ENCODE data around the gene LRRC56. TPM values are rescaled to one million over a fixed set of nuclear protein-coding genes. Genes with fewer than 3 reads are reported as not detected.
A peak's percentile ranks its signal among the peaks of the same experiment; 100 is the strongest.

Gene LRRC56
- total and polyA plus RNA-seq, 4 donors: 0.25 to 1.5 (median 1.2) TPM

DNA sequence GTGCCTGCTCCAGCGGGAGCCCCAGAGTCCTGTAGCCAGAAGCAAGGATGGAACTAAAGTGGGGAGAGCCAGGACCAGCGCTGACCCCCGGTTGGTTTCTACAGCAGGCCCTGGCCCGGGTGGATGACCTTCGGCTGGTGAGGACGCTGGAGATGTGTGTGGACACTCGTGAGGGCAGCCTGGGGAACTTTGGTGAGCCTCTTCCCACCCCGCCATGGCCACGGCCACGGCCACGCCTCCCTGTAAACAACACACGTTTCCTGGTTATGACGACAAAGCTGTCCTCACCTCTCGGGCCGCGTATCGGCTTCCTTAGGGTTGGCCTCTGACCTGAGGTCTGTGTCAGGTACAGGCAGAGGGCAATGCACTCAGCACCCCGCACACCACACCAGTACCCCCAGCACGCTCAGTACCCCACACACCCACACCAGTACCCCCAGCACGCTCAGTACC is 4.1 kb downstream of the LRRC56 start:
- Histone ChIP-seq H3K4me3 (ENCODE audit: low read length in 2 of 2) (no peak overlapping the region), H3K4me1 (ENCODE audit: control insufficient read depth in 1 of 2, insufficient read depth in 2 of 2, low read length in 2 of 2) (no peaks in the 10 kb centered on the region), H3K27ac (ENCODE audit: low read depth in 1 of 2, low read length in 2 of 2) (no peak overlapping the region), H3K9me3 (ENCODE audit: control insufficient read depth, low read length) (no peaks in the 10 kb centered on the region), H3K36me3 (ENCODE audit: control insufficient read depth in 1 of 2, insufficient read depth in 2 of 2, low read length in 1 of 2) (no peaks in the 10 kb centered on the region), H3K27me3 (ENCODE audit: control insufficient read depth in 1 of 2, insufficient read depth in 2 of 2, low read length in 1 of 2) (no peaks in the 10 kb centered on the region)
- WGBS, 2 donors: 89 to 92% methylated on average over 20 of the region's 20 CpGs
- ATAC-seq (ENCODE audit: low FRiP score) (no peak), DNase-seq (no peak)
- intact Hi-C loops (cut with DNase I): no loop called here

DNA sequence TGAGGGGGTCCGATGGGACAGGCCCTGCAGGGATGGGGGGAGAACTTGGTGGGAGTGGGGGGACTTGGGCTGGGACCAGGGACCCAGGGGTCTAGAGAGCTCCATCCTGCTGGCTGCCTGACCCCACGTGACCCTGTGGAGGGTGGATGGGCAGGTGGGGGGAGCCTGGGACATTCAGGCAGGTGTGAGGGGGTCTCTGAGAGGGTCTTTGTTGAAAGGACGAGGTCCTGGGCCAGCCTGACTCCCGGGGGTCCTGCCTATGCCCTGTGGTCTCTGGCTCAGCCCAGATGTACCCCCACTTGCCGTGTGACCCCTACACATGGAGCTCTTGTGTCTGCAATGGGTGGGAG is 7.5 kb downstream of the LRRC56 start:
- no peak for ATAC-seq (ENCODE audit: low FRiP score)

DNA sequence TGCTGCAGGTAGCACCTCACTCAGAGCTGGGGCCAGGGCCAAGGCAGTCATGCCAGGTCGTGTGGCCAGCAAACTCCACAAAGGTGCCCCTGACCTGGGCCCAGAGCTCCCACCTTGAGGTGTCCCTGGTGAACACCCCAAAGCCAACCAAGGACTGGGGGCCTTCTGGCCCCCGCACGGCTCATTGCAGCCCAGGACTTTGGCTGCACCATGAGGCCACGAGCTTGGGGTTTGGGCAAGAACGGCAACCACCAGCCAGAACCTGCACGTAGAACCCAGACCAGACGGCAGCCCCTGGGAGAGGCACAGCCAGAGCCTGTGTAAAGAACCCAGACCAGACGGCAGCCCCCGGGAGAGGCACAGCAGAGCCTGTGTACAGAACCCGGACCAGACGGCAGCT is 7.8 kb downstream of the LRRC56 start:
- intact Hi-C loops (cut with DNase I): no loop called here
- ATAC-seq (ENCODE audit: low FRiP score): no peak
- Histone ChIP-seq H3K36me3 (ENCODE audit: control insufficient read depth in 1 of 2, insufficient read depth in 2 of 2, low read length in 1 of 2) (no peaks in the 10 kb centered on the region), H3K9me3 (ENCODE audit: control insufficient read depth, low read length) (no peaks in the 10 kb centered on the region), H3K4me3 (ENCODE audit: low read length in 2 of 2) (no peak overlapping the region), H3K4me1 (ENCODE audit: control insufficient read depth in 1 of 2, insufficient read depth in 2 of 2, low read length in 2 of 2) (no peaks in the 10 kb centered on the region), H3K27me3 (ENCODE audit: control insufficient read depth in 1 of 2, insufficient read depth in 2 of 2, low read length in 1 of 2) (no peaks in the 10 kb centered on the region), H3K27ac (ENCODE audit: low read depth in 1 of 2, low read length in 2 of 2) (no peak overlapping the region)
- 81 to 86% methylated on average over 10 to 11 of the region's 11 CpGs for WGBS, 2 donors
- DNase-seq: peak in 1 of 2 donors; percentile 43

More for the DNA sequence above, 7.5 kb downstream of the LRRC56 start:
- no peaks in the 10 kb centered on the region for H3K9me3 ChIP-seq (ENCODE audit: control insufficient read depth, low read length)
- H3K4me1 ChIP-seq (ENCODE audit: control insufficient read depth in 1 of 2, insufficient read depth in 2 of 2, low read length in 2 of 2): no peaks in the 10 kb centered on the region
- H3K4me3 ChIP-seq (ENCODE audit: low read length in 2 of 2): no peak overlapping the region
- no peaks in the 10 kb centered on the region for H3K36me3 ChIP-seq (ENCODE audit: control insufficient read depth in 1 of 2, insufficient read depth in 2 of 2, low read length in 1 of 2)
- H3K27ac ChIP-seq (ENCODE audit: low read depth in 1 of 2, low read length in 2 of 2): no peak overlapping the region
- no peak for DNase-seq
- intact Hi-C loops (cut with DNase I): no loop called here
- 77 to 91% methylated on average over 5 of the region's 5 CpGs for WGBS, 2 donors
- no peaks in the 10 kb centered on the region for H3K27me3 ChIP-seq (ENCODE audit: control insufficient read depth in 1 of 2, insufficient read depth in 2 of 2, low read length in 1 of 2)

DNA sequence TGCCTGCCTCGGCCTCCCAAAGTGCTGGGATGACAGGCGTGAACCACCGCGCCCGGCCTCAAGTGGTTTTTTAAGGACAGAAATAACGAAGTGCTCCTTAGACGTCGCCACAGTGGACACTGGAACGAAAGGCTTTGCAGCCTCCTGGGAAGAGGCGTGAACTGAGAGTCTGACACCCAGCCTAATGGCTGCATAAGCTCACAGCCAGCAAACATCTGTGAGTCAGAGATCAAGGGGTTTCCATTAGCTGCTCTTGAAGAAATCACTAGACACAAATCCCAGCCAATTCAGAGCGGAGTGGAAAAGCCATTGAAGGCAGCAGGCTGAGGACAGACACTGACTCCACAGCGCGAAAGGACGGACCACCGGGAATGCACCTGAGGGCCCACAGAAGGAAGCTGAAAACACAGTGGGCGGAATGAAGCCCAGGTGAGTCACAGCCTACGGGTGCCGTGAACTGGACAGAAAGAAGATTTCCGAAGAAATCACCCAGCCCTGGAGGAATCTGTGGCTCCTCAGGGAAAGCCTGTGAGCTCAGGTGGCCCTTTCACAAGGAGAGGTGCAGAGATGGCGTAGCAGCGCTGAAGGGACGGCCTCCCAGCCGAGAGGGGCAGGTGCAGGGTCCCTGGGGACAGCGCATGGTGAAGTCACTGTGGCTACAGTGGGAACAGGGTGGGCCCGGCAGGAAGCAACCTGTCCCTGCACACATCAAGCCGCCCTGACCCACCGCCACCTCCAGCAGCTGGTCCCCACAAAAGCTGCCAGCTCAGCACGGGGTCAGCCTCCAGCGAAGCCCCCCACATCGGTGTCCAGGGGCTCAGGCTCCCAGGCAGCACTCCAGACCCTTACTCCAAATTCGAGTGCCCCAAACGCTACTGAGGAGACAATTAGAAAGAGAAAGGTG is 11.6 kb downstream of the LRRC56 start:
- ATAC-seq (ENCODE audit: low FRiP score): no peak
- no peaks in the 10 kb centered on the region for H3K27me3 ChIP-seq (ENCODE audit: control insufficient read depth in 1 of 2, insufficient read depth in 2 of 2, low read length in 1 of 2)
- no peaks in the 10 kb centered on the region for H3K4me1 ChIP-seq (ENCODE audit: control insufficient read depth in 1 of 2, insufficient read depth in 2 of 2, low read length in 2 of 2)
- H3K36me3 ChIP-seq (ENCODE audit: control insufficient read depth in 1 of 2, insufficient read depth in 2 of 2, low read length in 1 of 2): no peaks in the 10 kb centered on the region
- no peak for DNase-seq
- H3K9me3 ChIP-seq (ENCODE audit: control insufficient read depth, low read length): no peaks in the 10 kb centered on the region
- intact Hi-C loops (cut with DNase I): no loop called here
- H3K27ac ChIP-seq (ENCODE audit: low read depth in 1 of 2, low read length in 2 of 2): no peak overlapping the region
- 83 to 86% methylated on average over 32 of the region's 32 CpGs for WGBS, 2 donors
- no peak overlapping the region for H3K4me3 ChIP-seq (ENCODE audit: low read length in 2 of 2)

DNA sequence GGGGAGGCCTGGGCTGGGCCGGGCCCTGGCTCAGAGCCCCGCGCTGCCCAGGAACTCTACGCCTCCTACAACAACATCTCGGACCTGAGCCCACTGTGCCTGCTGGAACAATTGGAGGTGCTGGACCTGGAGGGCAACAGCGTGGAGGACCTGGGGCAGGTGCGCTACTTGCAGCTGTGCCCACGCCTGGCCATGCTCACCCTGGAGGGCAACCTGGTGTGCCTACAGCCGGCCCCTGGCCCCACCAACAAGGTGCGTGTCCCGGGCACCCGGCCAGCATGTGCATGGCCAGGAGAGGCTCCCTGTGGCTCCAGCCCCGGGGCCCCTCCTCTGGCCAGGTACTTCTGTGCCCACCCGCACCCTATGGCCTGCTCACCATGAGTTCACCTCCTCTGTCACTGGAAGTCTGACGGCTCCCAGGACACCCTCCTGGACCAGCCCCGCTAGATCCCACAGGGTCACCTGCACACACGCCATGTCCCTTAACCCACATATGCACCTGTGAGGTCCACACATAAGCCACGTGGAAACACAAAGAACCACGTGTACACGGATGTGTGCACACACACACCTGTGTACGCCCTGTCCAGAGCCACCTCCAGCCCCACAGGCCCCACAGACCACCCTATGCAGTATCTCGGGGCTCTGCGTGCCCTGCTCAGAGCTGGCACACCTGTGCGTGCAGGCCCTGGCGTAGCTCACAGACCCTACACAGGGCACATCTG is 12.9 kb downstream of the LRRC56 start:
- ATAC-seq (ENCODE audit: low FRiP score): no peak
- Histone ChIP-seq H3K4me3 (ENCODE audit: low read length in 2 of 2) (no peak overlapping the region), H3K27me3 (ENCODE audit: control insufficient read depth in 1 of 2, insufficient read depth in 2 of 2, low read length in 1 of 2) (no peaks in the 10 kb centered on the region), H3K27ac (ENCODE audit: low read depth in 1 of 2, low read length in 2 of 2) (no peak overlapping the region), H3K4me1 (ENCODE audit: control insufficient read depth in 1 of 2, insufficient read depth in 2 of 2, low read length in 2 of 2) (no peaks in the 10 kb centered on the region), H3K9me3 (ENCODE audit: control insufficient read depth, low read length) (no peaks in the 10 kb centered on the region), H3K36me3 (ENCODE audit: control insufficient read depth in 1 of 2, insufficient read depth in 2 of 2, low read length in 1 of 2) (no peaks in the 10 kb centered on the region)
- intact Hi-C loops (cut with DNase I): loop anchor here in 1 of 2 donors (10.0 kb wide), 1 partner anchor 225 kb away; the partner anchor contains the start of gene GATD1
- DNase-seq: no peak
- 94 to 95% methylated on average over 25 of the region's 25 CpGs for WGBS, 2 donors

DNA sequence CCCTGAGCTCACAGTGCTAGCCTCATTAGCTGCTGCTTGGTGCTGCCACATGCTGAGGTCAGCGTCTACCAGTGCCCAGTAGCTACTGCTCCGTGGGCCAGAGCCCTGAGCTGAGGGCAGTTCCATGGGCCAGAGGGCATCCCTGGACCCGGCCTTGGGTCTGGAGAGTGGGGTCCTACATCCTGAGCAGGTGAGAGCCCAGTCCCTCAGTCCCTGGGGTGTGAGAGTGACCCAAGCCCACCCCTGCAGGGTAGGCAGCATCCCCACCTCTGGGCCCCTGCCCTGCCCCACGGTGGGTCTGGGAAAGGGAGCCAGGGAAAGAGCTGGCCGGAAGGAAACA is 13.4 kb downstream of the LRRC56 start:
- intact Hi-C loops (cut with DNase I): loop anchor here in 1 of 2 donors (10.0 kb wide), 1 partner anchor 224 kb away; the partner anchor contains the start of gene GATD1
- Histone ChIP-seq H3K27me3 (ENCODE audit: control insufficient read depth in 1 of 2, insufficient read depth in 2 of 2, low read length in 1 of 2) (no peaks in the 10 kb centered on the region), H3K27ac (ENCODE audit: low read depth in 1 of 2, low read length in 2 of 2) (no peak overlapping the region), H3K36me3 (ENCODE audit: control insufficient read depth in 1 of 2, insufficient read depth in 2 of 2, low read length in 1 of 2) (no peaks in the 10 kb centered on the region), H3K4me3 (ENCODE audit: low read length in 2 of 2) (no peak overlapping the region), H3K9me3 (ENCODE audit: control insufficient read depth, low read length) (no peaks in the 10 kb centered on the region), H3K4me1 (ENCODE audit: control insufficient read depth in 1 of 2, insufficient read depth in 2 of 2, low read length in 2 of 2) (no peaks in the 10 kb centered on the region)
- ATAC-seq (ENCODE audit: low FRiP score) (no peak), DNase-seq (no peak)
- 88 to 91% methylated on average over 5 of the region's 5 CpGs for WGBS, 2 donors

DNA sequence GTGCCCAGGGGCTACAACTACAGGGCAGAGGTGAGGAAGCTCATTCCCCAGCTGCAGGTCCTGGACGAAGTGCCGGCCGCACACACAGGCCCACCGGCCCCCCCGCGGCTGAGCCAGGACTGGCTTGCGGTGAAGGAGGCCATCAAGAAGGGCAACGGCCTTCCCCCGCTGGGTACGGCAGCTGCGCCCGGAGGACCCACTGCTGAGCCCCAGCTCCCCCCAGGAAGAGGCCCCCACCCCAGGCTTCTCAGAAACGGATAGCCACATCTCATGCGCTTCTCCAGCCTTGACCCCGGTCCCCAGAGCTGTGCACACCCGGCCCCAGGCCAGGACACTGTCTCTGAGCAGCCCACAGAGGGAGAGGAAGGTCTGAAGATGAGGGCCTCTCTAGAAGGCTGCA is 13.8 kb downstream of the LRRC56 start:
- Histone ChIP-seq H3K36me3 (ENCODE audit: control insufficient read depth in 1 of 2, insufficient read depth in 2 of 2, low read length in 1 of 2) (no peaks in the 10 kb centered on the region), H3K27me3 (ENCODE audit: control insufficient read depth in 1 of 2, insufficient read depth in 2 of 2, low read length in 1 of 2) (no peaks in the 10 kb centered on the region), H3K4me3 (ENCODE audit: low read length in 2 of 2) (no peak overlapping the region), H3K4me1 (ENCODE audit: control insufficient read depth in 1 of 2, insufficient read depth in 2 of 2, low read length in 2 of 2) (no peaks in the 10 kb centered on the region), H3K27ac (ENCODE audit: low read depth in 1 of 2, low read length in 2 of 2) (no peak overlapping the region), H3K9me3 (ENCODE audit: control insufficient read depth, low read length) (no peaks in the 10 kb centered on the region)
- ATAC-seq (ENCODE audit: low FRiP score): no peak
- intact Hi-C loops (cut with DNase I): loop anchor here in 1 of 2 donors (10.0 kb wide), 1 partner anchor 224 kb away; the partner anchor contains the start of gene GATD1
- 80 to 87% methylated on average over 10 to 16 of the region's 16 CpGs for whole genome bisulfite sequencing, 2 donors
- no peak for DNase-seq

DNA sequence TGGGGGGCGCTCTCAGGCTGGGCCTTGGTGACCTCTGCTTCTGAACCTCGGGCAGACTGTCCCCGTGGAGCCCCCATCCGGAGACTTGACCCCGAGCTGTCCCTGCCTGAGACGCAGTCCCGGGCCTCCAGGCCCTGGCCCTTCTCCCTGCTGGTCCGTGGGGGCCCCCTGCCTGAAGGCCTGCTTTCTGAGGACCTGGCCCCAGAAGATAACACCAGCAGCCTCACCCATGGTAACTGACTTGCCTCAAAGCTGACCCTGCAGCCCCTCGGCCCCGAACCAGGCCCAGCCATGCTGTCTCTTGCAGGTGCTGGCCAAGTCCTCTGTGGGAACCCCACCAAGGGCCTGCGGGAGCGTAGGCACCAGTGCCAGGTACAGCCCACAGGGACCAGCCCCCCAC is 14.3 kb downstream of the LRRC56 start:
- Histone ChIP-seq H3K27ac (ENCODE audit: low read depth in 1 of 2, low read length in 2 of 2) (no peak overlapping the region), H3K4me1 (ENCODE audit: control insufficient read depth in 1 of 2, insufficient read depth in 2 of 2, low read length in 2 of 2) (no peaks in the 10 kb centered on the region), H3K36me3 (ENCODE audit: control insufficient read depth in 1 of 2, insufficient read depth in 2 of 2, low read length in 1 of 2) (no peaks in the 10 kb centered on the region), H3K9me3 (ENCODE audit: control insufficient read depth, low read length) (no peaks in the 10 kb centered on the region), H3K27me3 (ENCODE audit: control insufficient read depth in 1 of 2, insufficient read depth in 2 of 2, low read length in 1 of 2) (no peaks in the 10 kb centered on the region), H3K4me3 (ENCODE audit: low read length in 2 of 2) (no peak overlapping the region)
- no peak for DNase-seq
- 81 to 85% methylated on average over 12 of the region's 12 CpGs for WGBS, 2 donors
- intact Hi-C loops (cut with DNase I): loop anchor here in 1 of 2 donors (10.0 kb wide), 1 partner anchor 223 kb away; the partner anchor contains the start of gene GATD1
- no peak for ATAC-seq (ENCODE audit: low FRiP score)

Data from aorta (tissue), 5 donors.